ENCODE measurements around the gene ZBTB20.

ZBTB20 gene

DNA sequence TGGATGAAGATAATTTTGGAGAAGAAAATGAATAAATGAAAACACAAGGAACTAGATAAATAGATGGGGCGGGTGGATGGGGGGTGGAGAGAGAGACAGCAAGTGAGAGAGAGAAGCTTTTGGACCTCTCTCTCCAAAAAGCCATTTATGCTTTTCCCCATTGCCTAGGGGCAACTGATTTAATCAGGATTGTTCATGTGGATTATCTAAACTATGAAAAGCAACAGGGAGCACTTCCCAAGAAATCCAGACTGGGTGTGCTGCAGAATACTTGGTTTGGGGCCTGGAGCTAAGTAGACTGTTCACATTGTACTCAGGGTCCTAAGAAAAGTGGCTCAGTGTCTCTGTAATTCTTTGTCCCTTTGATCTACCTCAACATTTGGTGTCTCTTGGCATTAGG lies 486.3 kb downstream of the ZBTB20 start:
- DNase-seq, result no peak

DNA sequence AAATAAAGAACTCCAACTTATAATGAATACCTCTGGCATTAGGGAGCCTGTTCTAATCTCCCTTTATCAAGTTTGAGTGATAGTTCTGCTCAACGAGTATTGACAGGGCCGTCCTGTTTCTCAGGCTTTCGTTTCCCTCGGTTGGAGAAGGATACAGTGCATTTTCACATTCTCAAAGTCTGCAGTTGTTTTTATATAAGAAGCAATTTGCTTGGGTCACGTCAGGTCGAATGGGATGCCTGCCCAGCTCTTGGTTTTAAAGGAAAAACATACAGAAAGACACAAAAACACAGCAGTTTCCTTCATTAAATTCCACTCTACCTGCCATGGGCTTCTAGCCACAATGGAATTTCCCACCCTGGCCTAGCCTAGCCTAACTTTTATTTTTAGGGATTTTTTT lies 487.0 kb downstream of the ZBTB20 start:
- DNase-seq, result no peak

DNA sequence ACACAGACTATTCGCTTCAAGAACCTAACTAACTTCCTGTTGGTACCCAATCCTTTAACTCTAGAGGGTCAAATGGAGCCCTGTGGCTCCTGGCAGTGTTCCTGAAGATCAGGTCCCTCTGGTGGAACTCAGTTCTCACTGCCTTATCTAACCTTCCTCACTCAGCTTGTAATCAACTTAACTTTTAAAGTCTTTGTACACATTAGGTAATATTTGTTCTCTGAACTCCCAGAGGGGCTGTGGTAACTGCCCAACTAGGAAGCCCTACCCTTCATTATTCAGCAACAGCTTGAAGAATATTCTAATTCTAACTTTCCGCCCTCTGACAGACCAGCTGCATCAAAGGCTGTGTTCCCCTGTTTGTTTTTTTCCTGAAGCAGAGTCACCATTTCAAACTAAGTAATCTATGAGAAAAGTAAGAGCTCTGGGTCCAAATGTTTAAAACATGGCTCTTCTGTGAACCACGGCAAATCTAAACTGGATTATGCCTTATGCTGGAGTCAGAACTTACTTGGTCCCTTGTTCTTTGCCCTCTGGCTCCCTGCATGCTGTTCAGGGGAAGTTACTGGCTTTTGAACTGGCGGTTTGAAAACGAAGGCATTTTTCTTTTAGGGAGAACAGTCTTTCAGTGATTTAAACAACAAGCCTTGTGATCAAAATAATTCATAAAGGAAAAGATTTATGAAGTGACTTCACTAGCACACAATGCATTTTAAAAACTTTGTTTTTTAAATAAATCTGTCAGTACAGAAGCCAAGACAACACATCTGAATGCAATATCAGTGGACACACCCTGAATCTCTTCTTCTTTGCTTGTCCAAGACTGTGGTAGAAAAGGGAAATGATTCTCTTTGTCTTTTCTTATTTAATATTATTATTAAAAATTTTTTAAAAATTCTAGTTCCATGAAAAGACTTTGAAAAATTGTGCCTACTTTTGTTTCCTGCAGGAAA lies 487.7 kb downstream of the ZBTB20 start:
- DNase-seq, result no peak

GRCh38 chr3:114651555-114651954 lies 495.5 kb downstream of the ZBTB20 start:
- no peak for DNase-seq

- no peak for DNase-seq
Measured at GRCh38 chr3:114650808-114651207, 496.3 kb downstream of the ZBTB20 start.

DNA sequence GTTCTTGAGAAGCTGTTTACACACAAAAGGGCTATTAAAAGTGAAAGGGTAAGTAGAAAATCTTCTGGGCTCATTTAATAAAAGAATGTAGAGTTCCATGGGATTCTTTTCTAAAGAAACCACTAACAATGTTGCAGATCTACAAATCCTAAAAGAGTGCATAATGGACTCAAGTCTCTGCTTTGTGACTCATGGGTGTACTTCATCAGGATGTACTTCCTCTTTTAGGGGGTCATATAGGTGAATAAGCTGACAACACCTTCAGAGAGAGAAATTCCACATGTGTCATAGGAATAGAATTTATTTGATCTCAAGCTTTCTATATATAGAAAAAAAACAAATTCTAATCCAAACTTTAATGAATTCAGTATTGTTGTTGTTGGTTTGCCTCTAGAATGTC lies 497.8 kb downstream of the ZBTB20 start:
- DNase-seq, result no peak

DNA sequence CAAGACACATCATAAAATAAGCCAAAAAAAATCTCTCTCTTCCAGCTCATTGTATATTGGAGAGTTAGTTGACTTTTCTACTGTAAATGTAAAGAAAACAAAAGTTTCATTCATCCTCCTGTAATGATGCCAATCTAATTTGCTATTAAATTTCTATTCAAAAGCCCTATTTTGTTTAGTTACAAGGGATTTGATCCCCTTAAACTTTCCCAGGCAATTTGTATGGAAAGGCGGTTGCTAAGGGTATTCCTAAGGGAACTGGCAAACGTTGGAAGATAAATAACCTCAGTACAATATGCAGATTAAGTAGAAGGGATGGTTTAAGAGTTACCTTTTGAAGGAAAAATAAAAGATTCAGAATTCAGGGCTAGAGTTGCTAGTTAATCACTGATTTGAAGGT lies 500.6 kb downstream of the ZBTB20 start:
- DNase-seq, result no peak

GRCh38 chr3:114645392-114645791 lies 501.7 kb downstream of the ZBTB20 start:
- no peak for DNase-seq

DNA sequence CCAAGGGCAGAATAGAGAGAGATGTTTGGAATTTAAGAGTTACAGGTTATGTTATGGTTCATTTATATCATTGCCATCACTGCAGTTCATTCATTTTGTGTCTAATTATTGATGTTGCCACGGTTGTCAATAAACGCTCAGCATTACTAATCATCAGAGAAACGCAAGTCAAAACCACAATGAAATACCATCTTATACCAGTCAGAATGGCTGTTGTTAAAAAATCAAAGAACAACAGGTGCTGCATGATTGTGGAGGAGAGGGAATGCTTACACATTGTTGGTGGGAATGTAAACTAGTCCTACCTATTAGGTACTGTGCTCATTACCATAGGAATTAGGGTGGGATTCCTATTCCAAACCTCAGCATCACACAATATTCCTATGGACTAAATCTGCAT lies 502.7 kb downstream of the ZBTB20 start:
- DNase-seq, result no peak

GRCh38 chr3:114642951-114643741 lies 503.9 kb downstream of the ZBTB20 start:
- no peak for DNase-seq

DNA sequence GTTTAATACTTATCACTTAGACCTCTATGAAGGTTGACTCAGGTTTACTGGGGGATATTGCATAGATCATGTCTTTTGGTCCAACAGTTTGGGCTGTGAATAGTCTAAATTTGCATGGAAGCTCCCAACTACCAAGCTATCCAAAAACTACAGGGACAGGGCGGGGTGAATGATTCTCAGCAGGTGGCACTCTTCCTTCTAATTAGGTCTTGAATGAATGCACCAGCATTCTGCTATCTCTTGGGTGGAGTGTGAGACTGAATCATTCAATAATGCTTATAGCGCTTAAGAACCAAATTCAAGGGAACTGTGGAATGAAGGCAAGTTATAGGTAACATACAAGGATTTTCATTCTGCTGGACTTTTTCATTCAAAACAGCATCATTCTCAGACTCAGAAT lies 507.0 kb downstream of the ZBTB20 start:
- no peak for DNase-seq

- DNase-seq, result no peak
Measured at GRCh38 chr3:114639171-114639570, 507.9 kb downstream of the ZBTB20 start.

DNA sequence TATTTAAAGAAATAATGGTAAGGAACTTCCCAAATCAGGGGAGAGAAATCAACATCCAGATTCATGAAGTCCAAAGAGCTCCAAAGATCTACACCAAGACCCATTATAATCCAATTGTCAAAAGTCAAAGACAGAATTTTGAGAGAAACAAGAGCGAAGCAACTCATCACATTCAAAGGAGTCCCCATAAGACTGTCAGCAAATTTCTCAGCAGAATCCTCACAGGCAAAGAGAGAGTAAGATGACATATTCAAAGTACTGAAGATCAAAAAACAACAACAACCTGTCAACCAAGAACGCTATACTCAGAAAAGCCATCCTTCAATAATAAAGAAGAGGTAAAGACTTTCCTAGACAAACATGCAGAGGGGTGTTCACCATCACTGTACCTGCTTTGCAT lies 511.2 kb downstream of the ZBTB20 start:
- DNase-seq, result no peak

GRCh38 chr3:114634635-114635034 lies 512.5 kb downstream of the ZBTB20 start:
- DNase-seq, result no peak

DNA sequence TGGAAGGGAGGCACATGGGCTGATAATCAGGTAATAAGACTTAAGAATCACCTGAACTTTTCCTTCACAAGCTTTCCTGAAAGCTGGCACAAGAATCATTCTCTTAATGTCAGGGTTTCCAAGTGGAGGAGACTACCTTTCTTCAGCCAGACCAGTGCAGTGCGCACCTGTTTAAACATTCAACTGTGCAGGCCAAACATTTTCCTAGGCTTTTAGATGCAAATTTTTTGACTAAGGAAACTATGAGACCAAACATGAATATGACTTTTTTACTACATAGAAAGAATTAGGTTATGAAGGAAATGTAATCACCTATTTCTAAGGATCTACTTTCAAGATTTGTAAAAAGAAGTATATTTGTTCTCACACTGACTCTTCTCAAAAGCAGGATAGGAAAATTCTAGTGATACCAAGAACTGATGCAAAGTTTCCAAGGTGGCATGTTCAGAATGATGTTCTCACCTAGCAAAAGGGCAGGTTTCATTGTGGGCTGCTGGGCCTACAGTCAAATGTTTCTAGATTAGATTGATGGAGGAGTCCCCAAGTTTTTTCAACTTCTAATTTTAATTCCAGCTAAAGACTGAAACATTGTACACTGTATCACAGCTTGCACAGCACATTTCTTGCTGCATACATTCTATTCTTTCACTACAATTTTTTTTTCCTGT lies 514.2 kb downstream of the ZBTB20 start:
- DNase-seq, result no peak

DNA sequence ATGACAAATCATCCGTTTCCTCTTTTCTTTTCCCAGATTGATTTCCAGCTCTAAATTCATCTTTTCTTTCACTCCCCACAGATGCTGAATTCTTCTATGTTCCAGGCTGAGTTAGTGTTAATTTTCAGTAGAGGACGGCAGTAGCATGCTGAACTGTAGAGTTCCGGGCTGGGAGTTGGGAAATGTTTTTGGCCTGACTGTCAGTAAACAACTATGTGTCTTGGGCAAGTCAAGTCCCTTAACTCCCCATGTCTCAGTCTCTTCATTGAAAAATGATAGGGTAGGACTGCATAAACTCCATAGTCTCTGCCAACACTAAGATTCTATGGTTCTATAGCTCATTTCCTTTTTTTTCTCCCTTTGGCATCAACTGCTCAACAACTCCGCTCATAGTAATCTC lies 519.3 kb downstream of the ZBTB20 start:
- no peak for DNase-seq

DNA sequence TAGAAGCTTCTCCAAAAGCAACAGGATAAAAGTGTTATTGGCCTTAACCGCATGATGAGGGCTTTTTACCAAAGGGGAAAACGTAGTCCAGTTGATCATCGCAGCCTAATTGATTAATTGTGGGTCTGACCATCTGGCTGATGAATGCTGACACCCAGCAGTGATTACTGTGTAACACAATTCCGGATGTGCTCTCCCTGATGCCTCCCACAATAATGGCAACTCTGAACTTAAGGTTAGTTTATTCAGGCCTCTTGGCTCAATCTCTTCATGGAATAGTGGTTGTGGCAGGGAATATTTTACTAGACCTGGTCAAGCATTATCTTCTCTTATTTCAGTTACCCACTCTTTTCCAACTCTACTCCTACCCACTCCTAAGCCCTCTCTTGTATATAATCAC lies 520.3 kb downstream of the ZBTB20 start:
- DNase-seq, result no peak

DNA sequence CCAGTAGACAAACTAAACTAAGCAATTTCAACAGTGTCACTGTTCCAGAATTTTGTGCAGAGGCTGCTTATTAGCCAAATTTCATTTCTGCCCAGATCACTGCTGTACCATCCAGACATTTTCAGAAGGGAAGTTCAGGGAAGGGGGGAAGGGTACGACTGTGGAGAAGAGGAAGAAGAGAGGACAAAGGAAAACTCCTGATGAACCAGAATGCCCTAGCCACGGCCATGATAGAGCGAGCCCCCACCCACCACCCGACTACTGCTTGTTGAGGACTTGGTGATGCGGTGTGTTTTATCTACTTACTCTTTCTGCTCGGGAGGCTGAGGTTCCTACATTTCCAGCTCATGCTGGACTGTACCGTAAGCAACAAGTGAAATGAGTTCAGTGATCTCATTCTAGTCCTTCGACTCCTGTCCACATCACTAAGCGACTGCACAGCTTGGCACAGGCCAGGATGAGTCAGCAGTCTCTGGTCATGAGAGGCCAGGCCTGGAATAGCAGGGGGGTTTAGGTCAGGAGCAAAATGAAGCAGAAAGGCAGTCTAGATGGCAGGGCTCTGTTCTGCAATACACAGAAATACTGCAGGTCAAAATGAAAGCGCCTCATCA lies 522.4 kb downstream of the ZBTB20 start:
- DNase-seq, result no peak

DNA sequence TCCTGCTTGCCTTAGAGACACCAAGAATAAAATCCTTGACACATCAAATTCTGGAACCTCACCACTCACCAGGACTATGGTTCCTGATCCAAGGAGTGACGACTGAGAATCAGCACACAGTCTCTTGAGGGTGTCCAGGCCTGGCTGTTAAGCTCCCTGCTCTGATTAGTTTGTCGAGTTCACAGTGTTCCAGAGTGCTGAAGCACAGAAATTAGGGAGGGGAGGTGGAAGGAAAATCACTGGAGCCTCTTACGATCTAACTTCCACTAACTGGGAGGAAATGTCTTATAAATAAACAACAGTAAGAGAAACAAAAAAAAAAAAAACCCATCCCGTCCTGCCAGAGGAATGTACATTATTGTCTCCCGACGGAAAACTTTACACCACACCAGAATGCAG lies 523.0 kb downstream of the ZBTB20 start:
- DNase-seq, result no peak

DNA sequence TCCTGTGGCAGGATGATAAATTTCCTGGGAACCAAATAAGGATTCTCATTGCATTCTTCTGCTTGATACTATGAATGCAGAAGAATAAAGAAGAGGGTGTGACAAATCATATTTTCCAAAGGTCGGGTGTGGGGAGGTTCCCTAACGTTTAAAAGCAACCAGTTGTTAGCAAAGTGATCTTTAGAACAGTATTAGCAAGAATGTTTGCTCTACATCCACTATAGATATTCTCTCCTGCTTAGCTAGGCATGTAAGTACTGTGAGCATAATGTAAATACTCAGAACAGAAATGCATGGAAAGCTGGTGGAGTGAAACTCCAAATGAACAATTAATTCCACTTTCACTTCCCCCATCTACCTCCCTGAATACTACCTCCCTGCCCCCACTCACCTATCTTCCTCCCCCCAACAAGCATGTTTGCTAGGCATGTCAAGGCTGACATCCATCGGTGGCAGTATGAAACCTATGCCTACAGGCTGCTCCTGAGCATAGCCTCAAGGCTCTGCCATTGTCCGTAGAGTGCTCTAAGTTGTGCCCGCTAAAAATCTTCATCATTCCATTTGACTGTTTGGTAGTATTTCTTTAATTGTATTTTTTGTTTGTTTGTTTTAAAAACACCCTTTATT lies 523.6 kb downstream of the ZBTB20 start:
- DNase-seq, result no peak

GRCh38 chr3:114622001-114622400 lies 525.1 kb downstream of the ZBTB20 start:
- no peak for DNase-seq

GRCh38 chr3:114619771-114620170 lies 527.3 kb downstream of the ZBTB20 start:
- no peak for DNase-seq
